Right cardiac atrium (tissue), 5 donors: ENCODE results near the gene MOB2. TPM values are rescaled to one million over a fixed set of nuclear protein-coding genes. Genes with fewer than 3 reads are reported as not detected.
A peak's percentile ranks its signal among the peaks of the same experiment; 100 is the strongest.
"Not testable (repeated sequence)": the region's sequence is repeated elsewhere in the genome, so short reads cannot be mapped to it uniquely, and the experiment has no call there.

Experiments
- ATAC-seq, 2 donors: fragments of 200-7000 bp; cut with Tn5 transposase; one replicate each; pipeline versions ENCODE4 v1.8.0 to v1.9.1; 2020; ENCODE audit warnings: moderate library complexity in 2 of 2, mild to moderate bottlenecking in 1 of 2
- DNase-seq, 3 donors: peaks; one replicate each; pipeline ENCODE4 v3.0.0-alpha.2; 2020
- H3K27ac ChIP-seq: one replicate; pipeline ENCODE4 v1.5.1; 2013; ENCODE audit warnings: mild to moderate bottlenecking, low read length, control low read depth, moderate library complexity
- H3K27me3 ChIP-seq: one replicate; pipeline ENCODE4 v1.6.1; 2013; ENCODE audit not compliant: control insufficient read depth, insufficient read depth
- H3K4me1 ChIP-seq: one replicate; pipeline ENCODE4 v1.6.1; 2013; ENCODE audit warnings: low read length; ENCODE audit not compliant: control insufficient read depth, insufficient read depth
- H3K4me3 ChIP-seq: one replicate; pipeline ENCODE4 v1.5.1; 2013; ENCODE audit warnings: low read length, control low read depth
- H3K9me3 ChIP-seq: one replicate; pipeline ENCODE4 v1.6.1; 2013; ENCODE audit warnings: low read length; ENCODE audit not compliant: control insufficient read depth
- WGBS: extraction: QIAGEN DNeasy Blood & Tissue Kit; methylation state at CpG from one replicate; pipeline ENCODE4 v1.1.7; 2013; 5-methylcytosine and 5-hydroxymethylcytosine counted together
- intact Hi-C, 4 donors: fragments of 100-400 bp; cut with DNase I; formaldehyde crosslinking; loops; one replicate each; pipeline versions ENCODE4 v1.11.0 to v1.14.0; 2022 to 2023
- polyA plus RNA-seq: library from polyadenylated mRNA; stranded (reverse); fragments of 200-250 nt; gene quantifications from one replicate; pipeline ENCODE4 v1.2.3, GENCODE V29; 2013
- total RNA-seq, 4 donors: library from RNA; stranded (reverse); fragmentation: NEBNext Ultra II Directional; extraction: Animal tissue kit (Norgen Biotek cat#: 25700); gene quantifications; one replicate each; pipeline ENCODE4 v1.2.1, GENCODE V29; 2021
- donor health status: healthy with polysubstance abuse.
- donor health status: DM: no; HTN: yes; CAD: no.
- donor health status: DM: no; HTN: no; CAD: no.
- donor health status: DM: no; HTN: yes; CAD: no; lungs with severe emphysema.
- donor health status: DM: yes; HTN: yes; CAD: no.

Gene MOB2
- total and polyA plus RNA-seq, 5 donors: 35.0 to 45.0 (median 41.6) TPM

DNA sequence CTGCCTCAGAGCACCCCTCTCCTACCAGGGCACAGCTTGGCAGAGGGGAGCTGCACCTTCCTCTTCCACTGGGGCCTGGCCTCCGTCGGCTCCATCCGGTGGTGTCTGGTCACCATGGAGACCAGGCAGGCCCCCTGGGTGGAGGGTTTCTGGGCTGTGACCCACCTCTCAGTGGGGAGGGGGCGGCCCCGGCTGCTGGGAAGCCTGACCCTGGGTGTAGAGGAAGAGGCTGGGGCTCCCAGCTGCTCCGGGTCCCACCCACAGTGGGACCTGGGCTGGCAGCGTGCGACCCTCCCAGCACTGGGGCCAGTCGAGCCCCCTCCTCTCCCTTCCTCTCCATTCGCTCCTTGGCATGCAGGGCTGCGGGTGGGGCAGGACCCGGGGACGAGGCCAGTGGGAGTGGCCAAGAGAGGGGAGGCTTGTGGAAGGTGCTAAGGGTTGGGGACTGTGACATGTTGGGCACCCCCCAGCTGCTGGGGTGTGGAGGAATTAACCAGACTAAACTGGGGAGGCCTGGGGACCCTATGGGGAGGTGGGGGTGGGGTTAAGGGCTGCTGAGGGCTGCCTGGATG is 50.0 kb downstream of the MOB2 start:
- Histone ChIP-seq H3K27me3 (no peaks in the 10 kb centered on the region), H3K4me1 (peaks cover 2% of the 10 kb centered on the region), H3K4me3 (no peak overlapping the region), H3K27ac (no peak overlapping the region), H3K9me3 (no peaks in the 10 kb centered on the region)
- ATAC-seq (peak in 1 of 2 donors; percentile 2), DNase-seq (no peak)
- 19% methylated on average over 13 of the region's 13 CpGs for WGBS
- intact Hi-C loops: no loop called here

GRCh38 chr11:1435820-1436467 is 50.6 kb downstream of the MOB2 start:
- no peak for DNase-seq
- intact Hi-C loops: no loop called here
- H3K4me3 ChIP-seq: no peak overlapping the region
- H3K27ac ChIP-seq: no peak overlapping the region
- no peaks in the 10 kb centered on the region for H3K9me3 ChIP-seq
- ATAC-seq: no peak
- peaks cover 2% of the 10 kb centered on the region for H3K4me1 ChIP-seq
- no peaks in the 10 kb centered on the region for H3K27me3 ChIP-seq
- WGBS: 5% methylated on average over 29 of the region's 29 CpGs

GRCh38 chr11:1435479-1435819 is 51.1 kb downstream of the MOB2 start:
- H3K4me3 ChIP-seq, ATAC-seq, DNase-seq, H3K4me1 ChIP-seq, H3K27ac ChIP-seq, intact Hi-C loops, H3K27me3 ChIP-seq, H3K9me3 ChIP-seq: not testable (repeated sequence)
- 81% methylated on average over 14 of the region's 20 CpGs for WGBS

- H3K4me3 ChIP-seq: no peak overlapping the region
- intact Hi-C loops: no loop called here
- no peak for ATAC-seq
- H3K27ac ChIP-seq: no peak overlapping the region
- H3K27me3 ChIP-seq: no peaks in the 10 kb centered on the region
- DNase-seq: no peak
- WGBS: 75% methylated on average over 29 of the region's 29 CpGs
- H3K4me1 ChIP-seq: peaks cover 2% of the 10 kb centered on the region
- no peaks in the 10 kb centered on the region for H3K9me3 ChIP-seq
Observed at GRCh38 chr11:1433977-1434640, 52.5 kb downstream of the MOB2 start.

- Histone ChIP-seq H3K4me3 (no peak overlapping the region), H3K27me3 (no peaks in the 10 kb centered on the region), H3K4me1 (peaks cover 2% of the 10 kb centered on the region), H3K27ac (no peak overlapping the region), H3K9me3 (no peaks in the 10 kb centered on the region)
- 75% methylated on average over 15 of the region's 15 CpGs for WGBS
- DNase-seq (peak in 1 of 3 donors; percentile 35), ATAC-seq (no peak)
- intact Hi-C loops: no loop called here
Observed at GRCh38 chr11:1433568-1433967, 53.0 kb downstream of the MOB2 start.

GRCh38 chr11:1428762-1429316 is 57.7 kb downstream of the MOB2 start:
- Histone ChIP-seq H3K9me3 (no peaks in the 10 kb centered on the region), H3K27ac (no peak overlapping the region), H3K27me3 (no peaks in the 10 kb centered on the region), H3K4me1 (no peaks in the 10 kb centered on the region), H3K4me3 (no peak overlapping the region)
- ATAC-seq (no peak), DNase-seq (no peak)
- 94% methylated on average over 22 of the region's 22 CpGs for WGBS
- intact Hi-C loops: loop anchor here in 1 of 4 donors (10.0 kb wide), 1 partner anchor 234 kb away; no protein-coding TSS in a partner anchor

GRCh38 chr11:1425439-1425838 is 61.1 kb downstream of the MOB2 start:
- Histone ChIP-seq H3K4me3 (no peak overlapping the region), H3K27ac (no peak overlapping the region), H3K27me3 (no peaks in the 10 kb centered on the region), H3K4me1 (no peaks in the 10 kb centered on the region), H3K9me3 (no peaks in the 10 kb centered on the region)
- WGBS: 71% methylated on average over 17 of the region's 17 CpGs
- ATAC-seq (no peak), DNase-seq (no peak)
- intact Hi-C loops: loop anchor here in 1 of 4 donors (10.0 kb wide), 1 partner anchor 231 kb away; no protein-coding TSS in a partner anchor

- H3K4me1 ChIP-seq: no peaks in the 10 kb centered on the region
- no peak for DNase-seq
- H3K4me3 ChIP-seq: no peak overlapping the region
- ATAC-seq: no peak
- H3K27ac ChIP-seq: no peak overlapping the region
- WGBS: 84% methylated on average over 22 of the region's 22 CpGs
- intact Hi-C loops: loop anchor here in 1 of 4 donors (10.0 kb wide), 1 partner anchor 230 kb away; no protein-coding TSS in a partner anchor
- no peaks in the 10 kb centered on the region for H3K27me3 ChIP-seq
- no peaks in the 10 kb centered on the region for H3K9me3 ChIP-seq
Observed at GRCh38 chr11:1425006-1425405, 61.6 kb downstream of the MOB2 start.

- not testable (repeated sequence) for H3K9me3 ChIP-seq, DNase-seq, ATAC-seq, H3K4me3 ChIP-seq, H3K27me3 ChIP-seq, H3K4me1 ChIP-seq, H3K27ac ChIP-seq
- intact Hi-C loops: loop anchor here in 1 of 4 donors (10.0 kb wide), 1 partner anchor 229 kb away; no protein-coding TSS in a partner anchor
- WGBS: 90% methylated on average over 21 of the region's 22 CpGs
Observed at GRCh38 chr11:1423406-1423805, 63.2 kb downstream of the MOB2 start.

DNA sequence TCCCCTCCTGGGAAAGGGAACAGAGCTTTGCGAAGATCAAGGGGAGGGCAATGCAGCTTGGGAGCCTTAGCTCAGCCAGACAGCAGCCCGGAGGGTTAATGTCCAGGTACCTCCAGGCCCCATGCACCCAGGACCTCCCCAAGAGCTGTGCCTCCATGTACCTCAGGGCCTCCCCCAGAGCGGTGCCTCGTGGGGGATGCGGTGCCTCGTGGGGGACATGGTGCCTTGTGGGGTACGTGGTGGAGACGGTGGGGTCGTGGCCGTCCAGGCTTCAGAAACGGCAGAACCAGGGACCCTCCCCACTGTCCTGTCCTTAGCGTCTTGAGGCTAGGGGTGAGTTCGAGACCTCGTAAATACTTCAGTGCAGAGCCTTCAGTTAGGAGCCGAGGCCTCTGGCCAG is 63.6 kb downstream of the MOB2 start:
- intact Hi-C loops: loop anchor here in 1 of 4 donors (10.0 kb wide), 1 partner anchor 228 kb away; no protein-coding TSS in a partner anchor
- ATAC-seq (no peak), DNase-seq (no peak)
- Histone ChIP-seq H3K27me3 (no peaks in the 10 kb centered on the region), H3K27ac (no peak overlapping the region), H3K4me3 (no peak overlapping the region), H3K4me1 (no peaks in the 10 kb centered on the region), H3K9me3 (peaks cover 2% of the 10 kb centered on the region)
- WGBS: 88% methylated on average over 15 of the region's 15 CpGs

- Histone ChIP-seq H3K4me1 (no peaks in the 10 kb centered on the region), H3K27ac (no peak overlapping the region), H3K27me3 (no peaks in the 10 kb centered on the region), H3K4me3 (no peak overlapping the region), H3K9me3 (peaks cover 2% of the 10 kb centered on the region)
- intact Hi-C loops: loop anchor here in 1 of 4 donors (10.0 kb wide), 1 partner anchor 228 kb away; no protein-coding TSS in a partner anchor
- DNase-seq (no peak), ATAC-seq (no peak)
- WGBS: 54% methylated on average over 9 of the region's 9 CpGs
Observed at GRCh38 chr11:1422481-1422880, 64.1 kb downstream of the MOB2 start.
